Tongue (tissue), 2 donors: Measurements from ENCODE around the gene MYO1H. TPM values are rescaled to one million over a fixed set of nuclear protein-coding genes. Genes with fewer than 3 reads are reported as not detected.
A peak's percentile ranks its signal among the peaks of the same experiment; 100 is the strongest.
"Not testable (repeated sequence)": the region's sequence is repeated elsewhere in the genome, so short reads cannot be mapped to it uniquely, and the experiment has no call there.

Experiments used
- DNase-seq: peaks from one replicate; pipeline ENCODE4 v3.0.0-alpha.2; 2015
- total RNA-seq: library from RNA; depleted of rRNA; stranded (reverse); fragments of >200 nt; gene quantifications from one replicate; pipeline ENCODE4 v1.2.3, GENCODE V29; 2014

The MYO1H gene, protein sequence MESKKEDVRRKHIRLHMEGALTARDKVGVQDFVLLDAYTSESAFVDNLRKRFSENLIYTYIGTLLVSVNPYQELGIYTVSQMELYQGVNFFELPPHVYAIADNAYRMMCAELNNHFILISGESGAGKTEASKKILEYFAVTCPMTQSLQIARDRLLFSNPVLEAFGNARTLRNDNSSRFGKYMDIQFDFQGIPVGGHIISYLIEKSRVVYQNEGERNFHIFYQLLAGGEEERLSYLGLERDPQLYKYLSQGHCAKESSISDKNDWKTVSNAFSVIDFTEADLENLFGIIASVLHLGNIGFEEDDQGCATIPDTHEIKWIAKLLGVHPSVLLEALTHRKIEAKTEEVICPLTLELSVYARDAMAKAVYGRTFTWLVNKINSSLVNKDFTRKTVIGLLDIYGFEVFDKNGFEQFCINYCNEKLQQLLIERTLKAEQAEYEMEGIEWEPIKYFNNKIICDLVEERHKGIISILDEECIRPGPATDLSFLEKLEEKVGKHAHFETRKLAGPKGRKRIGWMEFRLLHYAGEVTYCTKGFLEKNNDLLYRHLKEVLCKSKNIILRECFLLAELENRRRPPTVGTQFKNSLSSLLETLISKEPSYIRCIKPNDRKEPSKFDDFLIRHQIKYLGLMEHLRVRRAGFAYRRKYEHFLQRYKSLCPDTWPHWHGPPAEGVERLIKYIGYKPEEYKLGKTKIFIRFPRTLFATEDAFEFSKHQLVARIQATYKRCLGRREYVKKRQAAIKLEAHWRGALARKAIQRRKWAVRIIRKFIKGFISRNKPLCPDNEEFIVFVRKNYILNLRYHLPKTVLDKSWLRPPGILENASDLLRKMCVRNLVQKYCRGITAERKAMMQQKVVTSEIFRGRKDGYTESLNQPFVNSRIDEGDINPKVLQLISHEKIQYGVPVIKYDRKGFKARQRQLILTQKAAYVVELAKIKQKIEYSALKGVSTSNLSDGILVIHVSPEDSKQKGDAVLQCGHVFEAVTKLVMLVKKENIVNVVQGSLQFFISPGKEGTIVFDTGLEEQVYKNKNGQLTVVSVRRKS
- total RNA-seq = 0.51 TPM

- no peak for DNase-seq
Observed at GRCh38 chr12:109347589-109347988, at the start of gene MYO1H. Gene MYO1H, plus strand, starts transcription at chr12:109347900. Its CDS starts 61 bp downstream, at chr12:109347961.

GRCh38 chr12:109299849-109300248, 47.9 kb upstream of the MYO1H start:
- DNase-seq = no peak

DNA sequence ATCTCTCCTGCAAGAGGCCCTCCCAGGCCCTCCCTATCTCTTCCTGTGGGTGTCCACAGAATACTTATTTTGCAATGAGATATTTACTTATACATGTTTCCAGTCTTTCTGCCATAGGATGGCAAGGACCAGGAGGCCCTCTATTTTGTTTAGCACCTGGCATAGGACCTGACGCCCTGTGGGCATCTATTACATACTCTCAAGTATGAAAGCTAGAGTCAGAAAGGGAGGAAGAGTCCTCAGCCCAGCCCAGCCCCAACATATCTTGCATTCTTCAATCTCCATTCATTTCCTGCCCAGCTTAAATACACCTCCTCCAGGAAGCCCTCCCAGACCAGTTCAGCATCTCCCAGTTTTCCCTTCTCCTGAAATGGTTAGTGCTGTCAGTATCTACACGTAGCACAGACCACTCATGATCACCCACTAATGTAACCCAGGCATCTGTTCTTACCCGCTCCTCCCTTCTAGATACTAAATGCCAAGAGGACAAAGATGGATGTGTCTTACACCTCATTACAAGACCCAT, 46.0 kb upstream of the MYO1H start:
- DNase-seq = no peak

GRCh38 chr12:109302358-109302757, 45.3 kb upstream of the MYO1H start:
- DNase-seq = peak; percentile 41

DNA sequence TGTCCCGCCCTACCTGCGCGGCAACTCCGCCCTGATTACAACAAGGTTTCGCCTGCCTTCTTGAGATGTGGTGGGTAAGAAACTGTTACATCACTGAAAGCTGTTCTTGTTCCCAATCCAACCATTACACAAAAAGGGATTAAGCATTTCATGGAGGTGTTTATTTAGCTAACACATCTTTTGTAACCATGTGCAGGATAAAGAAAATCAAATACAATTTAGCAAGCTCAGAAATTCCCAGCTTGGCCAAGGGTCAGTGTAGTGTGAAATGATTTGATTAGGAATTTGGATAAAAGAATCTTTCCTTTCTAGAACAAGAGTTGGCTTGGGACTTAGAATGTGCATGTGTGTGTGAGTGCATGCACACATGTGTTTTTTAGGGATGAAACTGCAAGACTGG, 44.9 kb upstream of the MYO1H start:
- peak; percentile 12 for DNase-seq

- no peak for DNase-seq
Observed at GRCh38 chr12:109304485-109304884, 43.2 kb upstream of the MYO1H start.

- DNase-seq = no peak
Observed at GRCh38 chr12:109305547-109305946, 42.2 kb upstream of the MYO1H start.

DNA sequence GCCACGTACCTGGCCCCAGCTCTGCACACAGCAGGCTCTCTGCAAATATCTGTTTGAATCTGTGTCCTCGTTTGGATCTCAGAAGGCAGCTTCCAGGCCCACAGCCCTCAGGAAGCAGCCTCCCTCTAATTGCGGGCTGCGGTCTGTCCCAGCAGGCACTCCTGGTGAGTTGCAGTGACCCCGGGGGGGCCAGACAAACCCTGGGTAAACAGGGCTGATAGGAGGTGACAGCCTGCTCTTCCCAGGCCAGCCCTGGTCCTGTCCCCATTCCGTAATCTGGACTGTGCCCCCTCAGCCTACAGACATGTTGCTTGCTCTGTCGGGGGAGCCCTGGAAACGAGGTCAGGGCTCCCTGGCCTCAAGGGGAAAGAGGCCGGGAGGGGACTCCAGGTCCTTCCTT, 40.6 kb upstream of the MYO1H start:
- no peak for DNase-seq

GRCh38 chr12:109308534-109309380, 38.9 kb upstream of the MYO1H start, which contains the start of gene FOXN4:
Gene FOXN4, minus strand, starts transcription at chr12:109309284. Its CDS starts 963 bp downstream, at chr12:109308321.
- peak; percentile 61 for DNase-seq

- peak; percentile 40 for DNase-seq
Observed at GRCh38 chr12:109309381-109310246, 38.1 kb upstream of the MYO1H start.

DNA sequence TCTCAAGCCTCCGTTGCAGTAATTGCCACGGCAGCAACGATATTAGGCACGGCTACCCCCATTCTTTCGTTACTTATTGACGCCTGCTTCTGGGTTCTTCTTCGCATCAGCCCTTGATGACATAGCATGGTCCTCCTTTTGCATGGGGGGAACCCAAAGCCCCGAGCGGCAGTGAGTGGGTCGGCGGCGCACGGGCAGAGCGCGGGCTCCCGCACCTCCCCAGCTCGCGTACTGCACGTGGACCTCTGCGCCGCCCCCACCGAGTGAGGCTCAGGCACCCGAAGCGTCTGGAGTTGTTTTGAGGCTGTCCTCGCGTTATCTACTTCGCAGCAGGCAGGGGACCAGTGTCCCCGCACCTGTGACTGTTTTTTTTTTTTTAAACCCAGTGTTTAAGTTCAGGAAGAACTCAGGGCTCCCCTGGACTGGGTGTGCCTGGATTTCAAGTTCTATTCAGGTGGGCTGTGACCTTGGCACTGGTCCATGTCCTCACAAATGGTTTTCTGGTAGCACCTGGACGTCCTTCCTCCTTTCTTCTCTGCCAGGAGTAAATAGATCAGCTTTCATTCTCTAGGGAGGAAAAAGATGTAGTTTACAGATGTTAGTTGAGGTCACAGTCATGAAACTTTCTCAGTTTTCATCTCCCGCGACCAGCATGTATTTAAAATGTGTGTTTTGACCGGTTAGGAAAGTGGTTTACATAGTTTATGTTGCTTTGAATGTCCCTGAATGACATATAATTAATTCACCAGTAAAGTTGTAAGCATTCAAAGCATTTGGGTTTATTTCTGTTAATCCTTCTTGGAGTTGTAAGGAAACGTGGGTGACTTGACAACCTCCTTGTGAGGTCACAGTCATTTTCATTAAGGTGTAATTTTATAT, 37.2 kb upstream of the MYO1H start:
- DNase-seq = peak; percentile 18

- DNase-seq = not testable (repeated sequence)
Observed at GRCh38 chr12:109321294-109321693, 26.4 kb upstream of the MYO1H start.

DNA sequence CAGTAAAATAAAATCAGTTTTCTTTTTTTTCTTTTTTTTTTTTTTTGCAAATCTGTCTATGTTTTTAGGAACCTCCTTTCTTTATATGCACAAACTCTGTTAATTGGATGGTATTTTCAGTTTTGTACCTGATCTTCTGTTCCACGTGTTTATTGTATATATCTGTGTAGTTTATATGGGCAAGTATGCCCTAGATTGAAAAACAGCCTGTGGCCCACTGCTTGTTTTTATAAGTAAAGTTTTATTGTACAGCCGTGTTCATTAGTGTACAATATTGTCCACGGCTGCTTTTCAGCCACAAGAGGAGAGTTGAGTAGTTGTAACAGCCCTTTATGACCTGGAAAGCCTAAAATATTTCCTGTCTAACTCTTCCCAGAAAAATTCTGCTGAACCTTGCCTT, 18.7 kb upstream of the MYO1H start:
- DNase-seq = no peak

DNA sequence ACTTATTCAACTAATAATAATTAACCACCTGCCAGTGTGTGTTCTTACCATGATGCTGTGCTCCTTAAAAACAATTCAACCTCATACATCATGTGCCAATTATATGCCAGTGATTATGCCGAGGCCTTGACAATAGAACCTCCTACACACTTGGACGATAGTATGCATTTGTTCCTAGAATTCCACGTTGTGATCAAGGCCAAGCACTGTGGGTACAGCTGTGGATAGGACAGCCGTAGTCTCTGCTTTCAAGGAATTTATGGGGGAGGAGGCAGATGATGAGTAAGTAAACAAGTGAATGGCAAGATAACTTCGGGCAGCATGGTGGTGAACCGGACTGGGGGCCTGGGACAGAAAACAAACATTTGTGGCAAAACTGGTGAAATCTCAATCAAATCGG, 18.0 kb upstream of the MYO1H start:
- no peak for DNase-seq

DNA sequence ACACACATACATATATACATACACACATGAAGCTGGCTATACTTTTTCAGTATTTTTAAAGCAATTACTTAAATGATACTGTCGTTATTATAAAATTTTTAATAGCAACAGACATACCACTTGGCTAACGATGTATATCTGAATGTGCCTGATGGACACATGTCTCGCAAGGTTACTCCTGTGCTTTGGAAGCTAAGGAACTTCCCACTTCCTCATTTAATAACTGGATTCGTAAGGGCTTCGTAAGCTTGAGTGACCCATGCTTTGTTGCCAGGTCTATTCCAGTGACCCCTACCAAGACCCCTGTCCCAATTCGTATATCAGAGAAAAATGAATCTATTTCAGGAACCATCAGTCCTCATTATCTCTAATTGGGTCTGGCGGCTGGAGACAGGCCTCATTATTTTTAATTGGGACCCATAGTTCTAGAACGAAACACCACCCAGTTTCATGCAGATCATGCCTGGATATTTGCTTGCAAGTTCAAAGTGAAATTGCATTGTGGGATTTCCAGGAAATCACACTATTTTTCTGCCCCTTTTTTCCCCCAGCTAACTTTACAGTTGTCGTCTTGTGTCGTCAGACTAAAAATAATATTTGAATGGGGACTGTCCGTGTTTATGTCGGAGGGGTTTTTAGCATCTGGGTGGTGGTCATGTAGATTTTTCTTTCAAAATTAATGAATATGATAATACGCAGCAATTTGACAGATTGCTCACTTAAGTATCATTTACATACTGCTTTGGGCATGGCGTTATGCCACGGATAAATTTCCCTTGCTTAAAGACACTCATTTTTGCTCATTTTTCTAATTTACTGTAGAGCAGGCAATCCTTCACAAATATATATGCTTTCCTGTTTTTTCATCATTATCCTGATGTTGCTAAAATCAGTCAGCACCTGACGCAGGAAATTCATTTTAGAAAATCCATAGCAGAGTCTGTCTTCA, 17.1 kb upstream of the MYO1H start:
- no peak for DNase-seq

DNA sequence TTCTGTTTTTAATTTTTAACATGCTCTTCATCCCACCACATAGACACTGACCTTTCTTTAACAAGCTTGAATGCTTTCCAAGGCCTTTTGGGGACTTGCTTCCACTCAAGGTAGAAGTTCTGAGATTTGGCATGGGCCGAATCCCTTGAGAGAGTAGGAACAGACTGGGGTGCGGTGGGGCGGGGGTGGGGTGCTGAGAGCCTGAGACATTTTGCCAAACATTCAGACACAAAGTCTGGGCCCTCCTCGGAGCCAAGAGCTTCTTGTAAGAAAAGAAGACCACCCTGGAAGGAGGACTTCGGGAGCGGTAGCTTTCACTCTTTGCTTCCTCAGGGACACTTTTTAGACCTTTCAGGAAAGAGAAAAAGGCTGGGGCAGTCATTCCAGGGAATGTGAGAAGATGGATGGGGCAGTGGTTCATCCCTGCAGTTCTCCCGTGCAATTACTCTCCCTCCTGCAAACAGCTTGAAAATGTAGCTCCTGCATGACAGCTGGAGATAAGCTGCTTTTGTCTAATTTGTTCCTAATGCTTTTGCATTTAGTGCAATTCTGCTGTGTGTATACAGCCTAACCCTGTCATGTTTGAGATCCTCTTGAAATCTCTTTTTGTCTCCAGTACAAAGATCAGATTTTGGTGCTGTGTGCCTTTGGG, 16.3 kb upstream of the MYO1H start:
- DNase-seq = peak; percentile 55

GRCh38 chr12:109334887-109335286, 12.8 kb upstream of the MYO1H start:
- no peak for DNase-seq

- no peak for DNase-seq
Observed at GRCh38 chr12:109336593-109336992, 11.1 kb upstream of the MYO1H start.
